ENCODE results near the gene DTX3. TPM values are rescaled to one million over a fixed set of nuclear protein-coding genes. Genes with fewer than 3 reads are reported as not detected.

The DTX3 gene
- total and polyA plus RNA-seq, 2 of the 13 experiments (the other 11 are each of a cell fraction or from before 2014, with no cell fraction given), result 9.0 to 27.2 TPM

DNA sequence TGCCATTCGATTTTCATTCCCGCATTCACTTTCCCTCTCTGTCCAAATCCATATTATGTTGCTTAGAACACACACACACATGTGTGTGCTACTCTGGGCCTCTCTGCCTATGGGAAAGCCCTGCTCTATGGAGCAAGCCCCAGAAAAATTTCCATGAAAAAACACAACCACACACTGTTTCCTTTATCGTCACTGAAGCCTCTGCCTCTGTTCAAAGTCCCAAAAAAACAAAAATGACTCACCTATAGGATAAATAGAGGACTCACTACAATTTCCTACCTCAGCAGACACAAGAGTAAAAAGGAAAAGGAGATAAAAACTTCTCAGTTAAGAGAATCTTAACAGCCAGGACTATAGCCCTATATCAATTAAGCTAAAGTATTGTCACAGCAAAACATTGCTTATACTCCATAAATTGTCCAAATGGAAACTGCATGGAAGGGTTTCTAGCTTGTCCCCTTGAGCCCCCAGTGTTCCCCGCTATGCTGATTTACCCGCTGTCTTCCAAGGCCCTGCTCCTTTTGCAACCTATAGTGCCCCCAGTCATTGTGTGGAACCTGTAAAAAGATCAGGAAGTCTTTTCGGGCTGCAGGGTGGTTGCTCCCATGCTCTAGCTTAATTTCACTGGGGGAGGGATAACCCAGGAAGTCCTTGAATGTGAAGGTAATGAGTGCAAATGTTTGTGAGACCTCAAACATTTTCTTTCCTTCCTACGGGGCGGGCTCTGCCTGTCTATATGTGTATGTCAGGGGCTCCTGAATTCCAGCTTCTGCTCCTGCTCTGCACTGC, 24.8 kb upstream of the DTX3 start (continued):
- TF ChIP-seq MIER3 (CRISPR knock-in tag; IDR thresholded peaks at IDR 0.05; ENCODE audit: borderline replicate concordance) (peak; percentile 14; the same call in 1 of the 2 replicates), NFKB2 (CRISPR knock-in tag; IDR thresholded peaks at IDR 0.05; ENCODE audit: borderline replicate concordance) (no peak), ZHX1 (CRISPR knock-in tag; IDR thresholded peaks at IDR 0.05; ENCODE audit: low read depth) (no peak), ZNF720 (CRISPR knock-in tag; IDR thresholded peaks at IDR 0.05) (no peak), KLF11 (CRISPR knock-in tag; IDR thresholded peaks at IDR 0.05) (no peak), MAZ (IDR thresholded peaks at IDR 0.05; ENCODE audit: borderline replicate concordance, low read depth, low read length) (peak; percentile 33; the same call in 1 of the 2 replicates), MAZ (CRISPR knock-in tag; IDR thresholded peaks at IDR 0.05; ENCODE audit: low read depth) (no peak), RBM39 (IDR thresholded peaks at IDR 0.05; ENCODE audit: low read depth, low read length, poor library complexity, severe bottlenecking) (no peak), ZNF180 (CRISPR knock-in tag; IDR thresholded peaks at IDR 0.05; ENCODE audit: borderline replicate concordance, low read depth) (no peak), ZSCAN20 (CRISPR knock-in tag; IDR thresholded peaks at IDR 0.05; ENCODE audit: borderline replicate concordance) (no peak), CHD4 (IDR thresholded peaks at IDR 0.05; ENCODE audit: borderline replicate concordance, low read length) (0 out of 2 replicates have a peak, but pooled peaks have one; percentile 32), ZNF232 (CRISPR knock-in tag; IDR thresholded peaks at IDR 0.05; ENCODE audit: borderline replicate concordance) (peak; percentile 53; the same call in 1 of the 2 replicates), AKAP8 (CRISPR knock-in tag; IDR thresholded peaks at IDR 0.05) (no peak), ZFP36 (IDR thresholded peaks at IDR 0.05; ENCODE audit: borderline replicate concordance, low read depth, low read length, partially characterized antibody) (no peak), NFIB (CRISPR knock-in tag; IDR thresholded peaks at IDR 0.05; ENCODE audit: borderline replicate concordance) (no peak), MATR3 (CRISPR knock-in tag; IDR thresholded peaks at IDR 0.05) (no peak), ZNF329 (CRISPR knock-in tag; IDR thresholded peaks at IDR 0.05; ENCODE audit: low read depth) (no peak), ZNF792 (CRISPR knock-in tag; IDR thresholded peaks at IDR 0.05) (peak; percentile 8; the same call in 1 of the 2 replicates), ZNF776 (CRISPR knock-in tag; IDR thresholded peaks at IDR 0.05) (no peak), MED8 (CRISPR knock-in tag; IDR thresholded peaks at IDR 0.05; ENCODE audit: insufficient replicate concordance) (no peak), TOE1 (CRISPR knock-in tag; IDR thresholded peaks at IDR 0.05) (no peak), ZMAT3 (CRISPR knock-in tag; conservative IDR thresholded peaks at IDR 0.05) (no peak)
- TF ChIP-seq, protein P1, sequence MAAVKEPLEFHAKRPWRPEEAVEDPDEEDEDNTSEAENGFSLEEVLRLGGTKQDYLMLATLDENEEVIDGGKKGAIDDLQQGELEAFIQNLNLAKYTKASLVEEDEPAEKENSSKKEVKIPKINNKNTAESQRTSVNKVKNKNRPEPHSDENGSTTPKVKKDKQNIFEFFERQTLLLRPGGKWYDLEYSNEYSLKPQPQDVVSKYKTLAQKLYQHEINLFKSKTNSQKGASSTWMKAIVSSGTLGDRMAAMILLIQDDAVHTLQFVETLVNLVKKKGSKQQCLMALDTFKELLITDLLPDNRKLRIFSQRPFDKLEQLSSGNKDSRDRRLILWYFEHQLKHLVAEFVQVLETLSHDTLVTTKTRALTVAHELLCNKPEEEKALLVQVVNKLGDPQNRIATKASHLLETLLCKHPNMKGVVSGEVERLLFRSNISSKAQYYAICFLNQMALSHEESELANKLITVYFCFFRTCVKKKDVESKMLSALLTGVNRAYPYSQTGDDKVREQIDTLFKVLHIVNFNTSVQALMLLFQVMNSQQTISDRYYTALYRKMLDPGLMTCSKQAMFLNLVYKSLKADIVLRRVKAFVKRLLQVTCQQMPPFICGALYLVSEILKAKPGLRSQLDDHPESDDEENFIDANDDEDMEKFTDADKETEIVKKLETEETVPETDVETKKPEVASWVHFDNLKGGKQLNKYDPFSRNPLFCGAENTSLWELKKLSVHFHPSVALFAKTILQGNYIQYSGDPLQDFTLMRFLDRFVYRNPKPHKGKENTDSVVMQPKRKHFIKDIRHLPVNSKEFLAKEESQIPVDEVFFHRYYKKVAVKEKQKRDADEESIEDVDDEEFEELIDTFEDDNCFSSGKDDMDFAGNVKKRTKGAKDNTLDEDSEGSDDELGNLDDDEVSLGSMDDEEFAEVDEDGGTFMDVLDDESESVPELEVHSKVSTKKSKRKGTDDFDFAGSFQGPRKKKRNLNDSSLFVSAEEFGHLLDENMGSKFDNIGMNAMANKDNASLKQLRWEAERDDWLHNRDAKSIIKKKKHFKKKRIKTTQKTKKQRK (IDR thresholded peaks at IDR 0.05; ENCODE audit: low read length), result no peak
- TF ChIP-seq, protein P2, sequence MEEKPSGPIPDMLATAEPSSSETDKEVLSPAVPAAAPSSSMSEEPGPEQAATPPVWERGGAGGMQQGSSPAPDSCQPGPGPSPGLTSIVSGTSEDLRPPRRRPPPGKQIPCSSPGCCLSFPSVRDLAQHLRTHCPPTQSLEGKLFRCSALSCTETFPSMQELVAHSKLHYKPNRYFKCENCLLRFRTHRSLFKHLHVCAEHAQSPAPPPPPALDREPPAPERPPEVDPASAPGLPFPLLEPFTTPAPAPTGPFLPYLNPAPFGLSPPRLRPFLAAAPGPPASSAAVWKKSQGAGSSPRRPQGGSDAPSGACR (CRISPR knock-in tag; IDR thresholded peaks at IDR 0.05), result peak; percentile 27; the same call in 1 of the 2 replicates

Measured in HepG2 (cell line).